WTC11 (cell line): ENCODE data around the gene ADGRF3. TPM values are rescaled to one million over a fixed set of nuclear protein-coding genes. Genes with fewer than 3 reads are reported as not detected.

Source experiments
- ATAC-seq: fragments of 200-7000 bp; cut with Tn5 transposase; 2 replicates; pipeline ENCODE4 v1.10.0; 2021; ENCODE audit warnings: mild to moderate bottlenecking, moderate library complexity
- CTCF ChIA-PET: fragments of 300-600 bp; sonication (Branson Sonifier 250); formaldehyde crosslinking; loops from one replicate; lab custom pipeline; 2021; ENCODE audit warnings: antibody characterized with exemption; lab: Charles Lee
- POLR2A ChIA-PET: fragments of 350-600 bp; sonication (Branson Sonifier 250); formaldehyde crosslinking; loops from one replicate; lab custom pipeline; 2021; ENCODE audit warnings: antibody characterized with exemption; lab: Charles Lee
- DNase-seq: peaks from one replicate; pipeline ENCODE4 v3.0.0; 2021; ENCODE audit warnings: low spot score
- H3K27ac Mint-ChIP-seq: 2 replicates; pipeline ENCODE4 v1.8.0; 2021; ENCODE audit warnings: mixed read lengths
- H3K27me3 Mint-ChIP-seq: 2 replicates; pipeline ENCODE4 v1.8.0; 2021; ENCODE audit warnings: low read depth, mild to moderate bottlenecking, moderate library complexity, mixed read lengths
- H3K36me3 Mint-ChIP-seq: 2 replicates; pipeline ENCODE4 v1.8.0; 2021; ENCODE audit warnings: mixed read lengths
- H3K4me1 Mint-ChIP-seq: 2 replicates; pipeline ENCODE4 v1.8.0; 2022; ENCODE audit warnings: mixed read lengths
- H3K4me3 Mint-ChIP-seq: 2 replicates; pipeline ENCODE4 v1.8.0; 2021; ENCODE audit warnings: mild to moderate bottlenecking, moderate library complexity, mixed read lengths
- H3K9me3 Mint-ChIP-seq: 2 replicates; pipeline ENCODE4 v1.8.0; 2021; ENCODE audit warnings: mixed read lengths
- CBFB ChIP-seq: sonication (generic); formaldehyde crosslinking; IDR thresholded peaks from 2 replicates; pipeline ENCODE4 v1.8.1; 2022; ENCODE audit warnings: mild to moderate bottlenecking, low read depth, missing genetic modification reagents
- CREB1 ChIP-seq: sonication (generic); formaldehyde crosslinking; IDR thresholded peaks from 2 replicates; pipeline ENCODE4 v1.8.0; 2023; ENCODE audit warnings: mild to moderate bottlenecking, missing genetic modification reagents
- FOXK1 ChIP-seq: sonication (generic); formaldehyde crosslinking; IDR thresholded peaks from 2 replicates; pipeline ENCODE4 v1.8.0; 2022; ENCODE audit warnings: mild to moderate bottlenecking, moderate library complexity, missing genetic modification reagents
- GTF2I ChIP-seq: fragments of 250-450 bp; sonication (Bioruptor Pico); conservative IDR thresholded peaks from 2 replicates; pipeline ENCODE4 v1.4.0; 2021; ENCODE audit warnings: mild to moderate bottlenecking
- JAZF1 ChIP-seq: fragments of 250-450 bp; sonication (Bioruptor Pico); IDR thresholded peaks from 2 replicates; pipeline ENCODE4 v1.9.0; 2021; ENCODE audit warnings: moderate library complexity, mild to moderate bottlenecking, inconsistent platforms
- NFATC4 ChIP-seq: fragments of 250-450 bp; sonication (Bioruptor Pico); IDR thresholded peaks from 2 replicates; pipeline ENCODE4 v1.9.0; 2021; ENCODE audit warnings: mild to moderate bottlenecking
- NFYB ChIP-seq: sonication (generic); formaldehyde crosslinking; conservative IDR thresholded peaks from 2 replicates; pipeline ENCODE4 v1.8.0; 2022; ENCODE audit warnings: low read depth, missing genetic modification reagents
- SP1 ChIP-seq: sonication (generic); formaldehyde crosslinking; conservative IDR thresholded peaks from 2 replicates; pipeline ENCODE4 v1.8.1; 2022; ENCODE audit warnings: missing genetic modification reagents
- ZNF396 ChIP-seq: fragments of 250-450 bp; sonication (Bioruptor Pico); IDR thresholded peaks from 2 replicates; pipeline ENCODE4 v1.8.0; 2021; ENCODE audit warnings: mild to moderate bottlenecking, moderate library complexity, borderline replicate concordance
- total RNA-seq: library from RNA; stranded (reverse); gene quantifications from 3 replicates; pipeline ENCODE4 v1.2.3, GENCODE V29; 2021
- TF ChIP-seq, protein P1 (sequence below): sonication (generic); formaldehyde crosslinking; IDR thresholded peaks from 2 replicates; pipeline ENCODE4 v1.8.1; 2022; ENCODE audit warnings: mild to moderate bottlenecking, moderate library complexity, missing genetic modification reagents
- TF ChIP-seq, protein P2 (sequence below): fragments of 250-450 bp; sonication (Bioruptor Pico); IDR thresholded peaks from 2 replicates; pipeline ENCODE4 v1.9.0; 2021; ENCODE audit warnings: mild to moderate bottlenecking, borderline replicate concordance
- TF ChIP-seq, protein P3 (sequence below): sonication (generic); formaldehyde crosslinking; conservative IDR thresholded peaks from 2 replicates; pipeline ENCODE4 v1.8.1; 2023; ENCODE audit warnings: mild to moderate bottlenecking, low read depth, missing genetic modification reagents, moderate library complexity
- TF ChIP-seq, protein P4 (sequence below): sonication (generic); formaldehyde crosslinking; IDR thresholded peaks from 2 replicates; pipeline ENCODE4 v1.8.1; 2022; ENCODE audit warnings: low read depth, mild to moderate bottlenecking, moderate library complexity, missing genetic modification reagents, borderline replicate concordance
- TF ChIP-seq, protein P5 (sequence below): fragments of 250-450 bp; sonication (Bioruptor Pico); IDR thresholded peaks from 2 replicates; pipeline ENCODE4 v1.9.0; 2021; ENCODE audit warnings: mild to moderate bottlenecking
- TF ChIP-seq, protein P6 (sequence below): sonication (generic); formaldehyde crosslinking; IDR thresholded peaks from 2 replicates; pipeline ENCODE4 v1.8.1; 2023; ENCODE audit warnings: mild to moderate bottlenecking, missing genetic modification reagents, moderate library complexity
- TF ChIP-seq, protein P7 (sequence below): sonication (generic); formaldehyde crosslinking; IDR thresholded peaks from 2 replicates; pipeline ENCODE4 v1.8.1; 2023; ENCODE audit warnings: mild to moderate bottlenecking, missing genetic modification reagents
- TF ChIP-seq, protein P8 (sequence below): sonication (generic); formaldehyde crosslinking; IDR thresholded peaks from 2 replicates; pipeline ENCODE4 v1.8.0; 2023; ENCODE audit warnings: missing genetic modification reagents, mild to moderate bottlenecking, borderline replicate concordance
- TF ChIP-seq, protein P9 (sequence below): sonication (generic); formaldehyde crosslinking; IDR thresholded peaks from 2 replicates; pipeline ENCODE4 v1.8.1; 2023; ENCODE audit warnings: mild to moderate bottlenecking, missing genetic modification reagents

ADGRF3 gene
- total RNA-seq, 1 experiment from 2014 or later, result 0.48 TPM

DNA sequence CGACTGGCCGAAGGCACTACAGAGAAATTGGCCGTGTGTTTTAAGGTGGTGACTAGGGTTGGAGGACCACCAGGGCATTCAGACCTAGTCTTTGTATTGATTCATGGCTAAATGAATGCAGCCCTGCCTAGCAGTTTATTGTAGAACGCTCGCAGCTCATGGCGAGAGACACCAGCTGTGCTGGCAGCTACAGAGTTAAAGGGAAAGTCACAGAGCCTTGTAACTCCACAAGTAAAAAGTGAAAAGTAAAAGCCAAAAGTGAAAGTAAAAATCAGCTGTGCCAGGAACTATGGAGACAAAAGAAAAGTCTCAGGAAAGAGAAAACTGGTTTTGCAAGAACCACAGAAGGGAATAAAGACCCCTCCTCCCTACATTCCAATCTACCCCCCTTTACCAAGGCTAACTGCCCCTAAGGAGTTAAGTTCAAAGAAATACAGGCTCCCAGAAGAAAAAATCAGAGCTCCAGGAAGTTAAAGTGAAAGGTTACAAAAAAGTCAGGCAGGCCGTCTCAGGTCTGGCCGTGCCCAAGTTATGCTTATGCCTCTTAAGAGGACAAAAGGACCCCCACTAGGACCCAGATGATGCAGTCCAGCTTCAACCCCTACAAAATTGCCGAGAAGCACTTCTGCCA lies 47.0 kb downstream of the ADGRF3 start:
- peaks cover 3% of the 10 kb centered on the region; the same call in 1 of the 2 replicates for H3K9me3 Mint-ChIP-seq
- no peaks in the 10 kb centered on the region for H3K4me1 Mint-ChIP-seq
- CTCF ChIA-PET, result interaction anchor here (0.7 to 1.5 kb wide), 7 partner anchors 12 to 203 kb away, joined by 3 to 6 read pairs (median 3); partner anchors contain the start of genes HADHA and HADHB
- peaks cover 5% of the 10 kb centered on the region; the same call in 1 of the 2 replicates for H3K36me3 Mint-ChIP-seq
- ATAC-seq (peak; percentile 44), DNase-seq (no peak)
- POLR2A ChIA-PET, result interaction anchor here (0.6 to 3.6 kb wide), 4 partner anchors 17 to 168 kb away, joined by 3 to 27 read pairs (median 4); partner anchors contain the start of genes HADHA, HADHB and SELENOI
- H3K4me3 Mint-ChIP-seq, result no peak overlapping the region
- H3K27ac Mint-ChIP-seq, result no peak overlapping the region
- H3K27me3 Mint-ChIP-seq, result no peaks in the 10 kb centered on the region
- TF ChIP-seq ZNF396 (CRISPR knock-in tag) (no peak), JAZF1 (CRISPR knock-in tag) (no peak), CBFB (CRISPR knock-in tag) (no peak), FOXK1 (no peak), CREB1 (no peak), SP1 (CRISPR knock-in tag) (no peak), GTF2I (CRISPR knock-in tag) (no peak), NFATC4 (no peak), NFYB (no peak)
- TF ChIP-seq, protein P1, sequence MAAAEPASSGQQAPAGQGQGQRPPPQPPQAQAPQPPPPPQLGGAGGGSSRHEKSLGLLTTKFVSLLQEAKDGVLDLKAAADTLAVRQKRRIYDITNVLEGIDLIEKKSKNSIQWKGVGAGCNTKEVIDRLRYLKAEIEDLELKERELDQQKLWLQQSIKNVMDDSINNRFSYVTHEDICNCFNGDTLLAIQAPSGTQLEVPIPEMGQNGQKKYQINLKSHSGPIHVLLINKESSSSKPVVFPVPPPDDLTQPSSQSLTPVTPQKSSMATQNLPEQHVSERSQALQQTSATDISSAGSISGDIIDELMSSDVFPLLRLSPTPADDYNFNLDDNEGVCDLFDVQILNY (CRISPR knock-in tag), result no peak
- TF ChIP-seq, protein P2, sequence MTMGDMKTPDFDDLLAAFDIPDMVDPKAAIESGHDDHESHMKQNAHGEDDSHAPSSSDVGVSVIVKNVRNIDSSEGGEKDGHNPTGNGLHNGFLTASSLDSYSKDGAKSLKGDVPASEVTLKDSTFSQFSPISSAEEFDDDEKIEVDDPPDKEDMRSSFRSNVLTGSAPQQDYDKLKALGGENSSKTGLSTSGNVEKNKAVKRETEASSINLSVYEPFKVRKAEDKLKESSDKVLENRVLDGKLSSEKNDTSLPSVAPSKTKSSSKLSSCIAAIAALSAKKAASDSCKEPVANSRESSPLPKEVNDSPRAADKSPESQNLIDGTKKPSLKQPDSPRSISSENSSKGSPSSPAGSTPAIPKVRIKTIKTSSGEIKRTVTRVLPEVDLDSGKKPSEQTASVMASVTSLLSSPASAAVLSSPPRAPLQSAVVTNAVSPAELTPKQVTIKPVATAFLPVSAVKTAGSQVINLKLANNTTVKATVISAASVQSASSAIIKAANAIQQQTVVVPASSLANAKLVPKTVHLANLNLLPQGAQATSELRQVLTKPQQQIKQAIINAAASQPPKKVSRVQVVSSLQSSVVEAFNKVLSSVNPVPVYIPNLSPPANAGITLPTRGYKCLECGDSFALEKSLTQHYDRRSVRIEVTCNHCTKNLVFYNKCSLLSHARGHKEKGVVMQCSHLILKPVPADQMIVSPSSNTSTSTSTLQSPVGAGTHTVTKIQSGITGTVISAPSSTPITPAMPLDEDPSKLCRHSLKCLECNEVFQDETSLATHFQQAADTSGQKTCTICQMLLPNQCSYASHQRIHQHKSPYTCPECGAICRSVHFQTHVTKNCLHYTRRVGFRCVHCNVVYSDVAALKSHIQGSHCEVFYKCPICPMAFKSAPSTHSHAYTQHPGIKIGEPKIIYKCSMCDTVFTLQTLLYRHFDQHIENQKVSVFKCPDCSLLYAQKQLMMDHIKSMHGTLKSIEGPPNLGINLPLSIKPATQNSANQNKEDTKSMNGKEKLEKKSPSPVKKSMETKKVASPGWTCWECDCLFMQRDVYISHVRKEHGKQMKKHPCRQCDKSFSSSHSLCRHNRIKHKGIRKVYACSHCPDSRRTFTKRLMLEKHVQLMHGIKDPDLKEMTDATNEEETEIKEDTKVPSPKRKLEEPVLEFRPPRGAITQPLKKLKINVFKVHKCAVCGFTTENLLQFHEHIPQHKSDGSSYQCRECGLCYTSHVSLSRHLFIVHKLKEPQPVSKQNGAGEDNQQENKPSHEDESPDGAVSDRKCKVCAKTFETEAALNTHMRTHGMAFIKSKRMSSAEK (CRISPR knock-in tag), result no peak
- TF ChIP-seq, protein P3, sequence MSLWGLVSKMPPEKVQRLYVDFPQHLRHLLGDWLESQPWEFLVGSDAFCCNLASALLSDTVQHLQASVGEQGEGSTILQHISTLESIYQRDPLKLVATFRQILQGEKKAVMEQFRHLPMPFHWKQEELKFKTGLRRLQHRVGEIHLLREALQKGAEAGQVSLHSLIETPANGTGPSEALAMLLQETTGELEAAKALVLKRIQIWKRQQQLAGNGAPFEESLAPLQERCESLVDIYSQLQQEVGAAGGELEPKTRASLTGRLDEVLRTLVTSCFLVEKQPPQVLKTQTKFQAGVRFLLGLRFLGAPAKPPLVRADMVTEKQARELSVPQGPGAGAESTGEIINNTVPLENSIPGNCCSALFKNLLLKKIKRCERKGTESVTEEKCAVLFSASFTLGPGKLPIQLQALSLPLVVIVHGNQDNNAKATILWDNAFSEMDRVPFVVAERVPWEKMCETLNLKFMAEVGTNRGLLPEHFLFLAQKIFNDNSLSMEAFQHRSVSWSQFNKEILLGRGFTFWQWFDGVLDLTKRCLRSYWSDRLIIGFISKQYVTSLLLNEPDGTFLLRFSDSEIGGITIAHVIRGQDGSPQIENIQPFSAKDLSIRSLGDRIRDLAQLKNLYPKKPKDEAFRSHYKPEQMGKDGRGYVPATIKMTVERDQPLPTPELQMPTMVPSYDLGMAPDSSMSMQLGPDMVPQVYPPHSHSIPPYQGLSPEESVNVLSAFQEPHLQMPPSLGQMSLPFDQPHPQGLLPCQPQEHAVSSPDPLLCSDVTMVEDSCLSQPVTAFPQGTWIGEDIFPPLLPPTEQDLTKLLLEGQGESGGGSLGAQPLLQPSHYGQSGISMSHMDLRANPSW (CRISPR knock-in tag), result no peak
- TF ChIP-seq, protein P4, sequence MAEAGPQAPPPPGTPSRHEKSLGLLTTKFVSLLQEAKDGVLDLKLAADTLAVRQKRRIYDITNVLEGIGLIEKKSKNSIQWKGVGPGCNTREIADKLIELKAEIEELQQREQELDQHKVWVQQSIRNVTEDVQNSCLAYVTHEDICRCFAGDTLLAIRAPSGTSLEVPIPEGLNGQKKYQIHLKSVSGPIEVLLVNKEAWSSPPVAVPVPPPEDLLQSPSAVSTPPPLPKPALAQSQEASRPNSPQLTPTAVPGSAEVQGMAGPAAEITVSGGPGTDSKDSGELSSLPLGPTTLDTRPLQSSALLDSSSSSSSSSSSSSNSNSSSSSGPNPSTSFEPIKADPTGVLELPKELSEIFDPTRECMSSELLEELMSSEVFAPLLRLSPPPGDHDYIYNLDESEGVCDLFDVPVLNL (CRISPR knock-in tag), result no peak
- TF ChIP-seq, protein P5, sequence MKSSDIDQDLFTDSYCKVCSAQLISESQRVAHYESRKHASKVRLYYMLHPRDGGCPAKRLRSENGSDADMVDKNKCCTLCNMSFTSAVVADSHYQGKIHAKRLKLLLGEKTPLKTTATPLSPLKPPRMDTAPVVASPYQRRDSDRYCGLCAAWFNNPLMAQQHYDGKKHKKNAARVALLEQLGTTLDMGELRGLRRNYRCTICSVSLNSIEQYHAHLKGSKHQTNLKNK (CRISPR knock-in tag), result no peak
- TF ChIP-seq, protein P6, sequence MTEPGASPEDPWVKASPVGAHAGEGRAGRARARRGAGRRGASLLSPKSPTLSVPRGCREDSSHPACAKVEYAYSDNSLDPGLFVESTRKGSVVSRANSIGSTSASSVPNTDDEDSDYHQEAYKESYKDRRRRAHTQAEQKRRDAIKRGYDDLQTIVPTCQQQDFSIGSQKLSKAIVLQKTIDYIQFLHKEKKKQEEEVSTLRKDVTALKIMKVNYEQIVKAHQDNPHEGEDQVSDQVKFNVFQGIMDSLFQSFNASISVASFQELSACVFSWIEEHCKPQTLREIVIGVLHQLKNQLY (CRISPR knock-in tag), result no peak
- TF ChIP-seq, protein P7, sequence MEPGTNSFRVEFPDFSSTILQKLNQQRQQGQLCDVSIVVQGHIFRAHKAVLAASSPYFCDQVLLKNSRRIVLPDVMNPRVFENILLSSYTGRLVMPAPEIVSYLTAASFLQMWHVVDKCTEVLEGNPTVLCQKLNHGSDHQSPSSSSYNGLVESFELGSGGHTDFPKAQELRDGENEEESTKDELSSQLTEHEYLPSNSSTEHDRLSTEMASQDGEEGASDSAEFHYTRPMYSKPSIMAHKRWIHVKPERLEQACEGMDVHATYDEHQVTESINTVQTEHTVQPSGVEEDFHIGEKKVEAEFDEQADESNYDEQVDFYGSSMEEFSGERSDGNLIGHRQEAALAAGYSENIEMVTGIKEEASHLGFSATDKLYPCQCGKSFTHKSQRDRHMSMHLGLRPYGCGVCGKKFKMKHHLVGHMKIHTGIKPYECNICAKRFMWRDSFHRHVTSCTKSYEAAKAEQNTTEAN (CRISPR knock-in tag), result no peak
- TF ChIP-seq, protein P8, sequence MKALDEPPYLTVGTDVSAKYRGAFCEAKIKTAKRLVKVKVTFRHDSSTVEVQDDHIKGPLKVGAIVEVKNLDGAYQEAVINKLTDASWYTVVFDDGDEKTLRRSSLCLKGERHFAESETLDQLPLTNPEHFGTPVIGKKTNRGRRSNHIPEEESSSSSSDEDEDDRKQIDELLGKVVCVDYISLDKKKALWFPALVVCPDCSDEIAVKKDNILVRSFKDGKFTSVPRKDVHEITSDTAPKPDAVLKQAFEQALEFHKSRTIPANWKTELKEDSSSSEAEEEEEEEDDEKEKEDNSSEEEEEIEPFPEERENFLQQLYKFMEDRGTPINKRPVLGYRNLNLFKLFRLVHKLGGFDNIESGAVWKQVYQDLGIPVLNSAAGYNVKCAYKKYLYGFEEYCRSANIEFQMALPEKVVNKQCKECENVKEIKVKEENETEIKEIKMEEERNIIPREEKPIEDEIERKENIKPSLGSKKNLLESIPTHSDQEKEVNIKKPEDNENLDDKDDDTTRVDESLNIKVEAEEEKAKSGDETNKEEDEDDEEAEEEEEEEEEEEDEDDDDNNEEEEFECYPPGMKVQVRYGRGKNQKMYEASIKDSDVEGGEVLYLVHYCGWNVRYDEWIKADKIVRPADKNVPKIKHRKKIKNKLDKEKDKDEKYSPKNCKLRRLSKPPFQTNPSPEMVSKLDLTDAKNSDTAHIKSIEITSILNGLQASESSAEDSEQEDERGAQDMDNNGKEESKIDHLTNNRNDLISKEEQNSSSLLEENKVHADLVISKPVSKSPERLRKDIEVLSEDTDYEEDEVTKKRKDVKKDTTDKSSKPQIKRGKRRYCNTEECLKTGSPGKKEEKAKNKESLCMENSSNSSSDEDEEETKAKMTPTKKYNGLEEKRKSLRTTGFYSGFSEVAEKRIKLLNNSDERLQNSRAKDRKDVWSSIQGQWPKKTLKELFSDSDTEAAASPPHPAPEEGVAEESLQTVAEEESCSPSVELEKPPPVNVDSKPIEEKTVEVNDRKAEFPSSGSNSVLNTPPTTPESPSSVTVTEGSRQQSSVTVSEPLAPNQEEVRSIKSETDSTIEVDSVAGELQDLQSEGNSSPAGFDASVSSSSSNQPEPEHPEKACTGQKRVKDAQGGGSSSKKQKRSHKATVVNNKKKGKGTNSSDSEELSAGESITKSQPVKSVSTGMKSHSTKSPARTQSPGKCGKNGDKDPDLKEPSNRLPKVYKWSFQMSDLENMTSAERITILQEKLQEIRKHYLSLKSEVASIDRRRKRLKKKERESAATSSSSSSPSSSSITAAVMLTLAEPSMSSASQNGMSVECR (CRISPR knock-in tag), result no peak
- TF ChIP-seq, protein P9, sequence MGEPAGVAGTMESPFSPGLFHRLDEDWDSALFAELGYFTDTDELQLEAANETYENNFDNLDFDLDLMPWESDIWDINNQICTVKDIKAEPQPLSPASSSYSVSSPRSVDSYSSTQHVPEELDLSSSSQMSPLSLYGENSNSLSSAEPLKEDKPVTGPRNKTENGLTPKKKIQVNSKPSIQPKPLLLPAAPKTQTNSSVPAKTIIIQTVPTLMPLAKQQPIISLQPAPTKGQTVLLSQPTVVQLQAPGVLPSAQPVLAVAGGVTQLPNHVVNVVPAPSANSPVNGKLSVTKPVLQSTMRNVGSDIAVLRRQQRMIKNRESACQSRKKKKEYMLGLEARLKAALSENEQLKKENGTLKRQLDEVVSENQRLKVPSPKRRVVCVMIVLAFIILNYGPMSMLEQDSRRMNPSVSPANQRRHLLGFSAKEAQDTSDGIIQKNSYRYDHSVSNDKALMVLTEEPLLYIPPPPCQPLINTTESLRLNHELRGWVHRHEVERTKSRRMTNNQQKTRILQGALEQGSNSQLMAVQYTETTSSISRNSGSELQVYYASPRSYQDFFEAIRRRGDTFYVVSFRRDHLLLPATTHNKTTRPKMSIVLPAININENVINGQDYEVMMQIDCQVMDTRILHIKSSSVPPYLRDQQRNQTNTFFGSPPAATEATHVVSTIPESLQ, result no peak
